PC-3 (cell line): ENCODE measurements around the gene SPEM1.

Experiments
- EZH2 ChIP-seq: fragments of 300-600 bp; sonication (generic); IDR thresholded peaks from one replicate; pipeline ENCODE4 v1.6.1; 2017; ENCODE audit warnings: antibody characterized with exemption, mild to moderate bottlenecking, low read length; ENCODE audit not compliant: unreplicated experiment
- TF ChIP-seq, protein P1 (sequence below): fragments of 300-600 bp; sonication (generic); conservative IDR thresholded peaks from 2 replicates; pipeline ENCODE4 v1.5.1; 2017; ENCODE audit warnings: antibody characterized with exemption, low read depth, mild to moderate bottlenecking, low read length

DNA sequence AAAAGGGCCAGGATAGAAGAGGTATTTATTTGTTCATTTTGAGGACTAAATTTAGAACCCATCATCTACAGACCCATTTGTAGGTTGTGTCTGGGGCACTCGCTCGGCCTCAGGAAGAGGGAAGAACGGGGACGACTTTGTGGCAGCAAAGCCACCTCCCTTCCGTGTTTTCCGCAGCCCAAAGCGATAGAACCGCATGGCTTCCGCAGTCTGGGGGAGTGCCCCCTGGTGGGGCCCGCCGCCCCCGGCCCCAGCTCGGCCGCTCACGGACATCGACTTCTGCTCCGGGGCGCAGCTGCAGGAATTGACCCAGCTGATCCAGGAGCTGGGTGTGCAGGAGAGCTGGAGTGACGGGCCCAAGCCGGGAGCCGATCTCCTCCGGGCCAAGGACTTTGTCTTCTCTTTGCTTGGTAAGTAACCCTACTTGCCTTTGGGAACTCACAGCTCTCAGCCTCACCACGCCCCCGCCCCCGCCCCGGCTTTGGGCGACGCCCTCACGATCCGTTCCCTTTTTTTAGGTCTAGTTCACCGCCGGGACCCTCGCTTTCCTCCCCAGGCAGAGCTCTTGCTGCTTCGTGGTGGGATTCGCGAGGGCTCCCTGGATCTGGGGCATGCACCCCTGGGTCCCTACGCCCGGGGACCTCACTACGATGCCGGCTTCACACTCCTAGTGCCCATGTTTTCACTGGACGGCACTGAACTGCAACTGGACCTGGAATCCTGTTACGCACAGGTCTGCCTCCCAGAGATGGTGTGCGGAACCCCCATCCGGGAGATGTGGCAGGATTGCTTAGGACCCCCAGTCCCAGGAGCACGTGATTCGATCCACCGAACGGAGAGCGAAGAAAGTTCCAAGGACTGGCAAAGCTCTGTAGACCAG is 15.8 kb downstream of the SPEM1 start:
- TF ChIP-seq, protein P1, sequence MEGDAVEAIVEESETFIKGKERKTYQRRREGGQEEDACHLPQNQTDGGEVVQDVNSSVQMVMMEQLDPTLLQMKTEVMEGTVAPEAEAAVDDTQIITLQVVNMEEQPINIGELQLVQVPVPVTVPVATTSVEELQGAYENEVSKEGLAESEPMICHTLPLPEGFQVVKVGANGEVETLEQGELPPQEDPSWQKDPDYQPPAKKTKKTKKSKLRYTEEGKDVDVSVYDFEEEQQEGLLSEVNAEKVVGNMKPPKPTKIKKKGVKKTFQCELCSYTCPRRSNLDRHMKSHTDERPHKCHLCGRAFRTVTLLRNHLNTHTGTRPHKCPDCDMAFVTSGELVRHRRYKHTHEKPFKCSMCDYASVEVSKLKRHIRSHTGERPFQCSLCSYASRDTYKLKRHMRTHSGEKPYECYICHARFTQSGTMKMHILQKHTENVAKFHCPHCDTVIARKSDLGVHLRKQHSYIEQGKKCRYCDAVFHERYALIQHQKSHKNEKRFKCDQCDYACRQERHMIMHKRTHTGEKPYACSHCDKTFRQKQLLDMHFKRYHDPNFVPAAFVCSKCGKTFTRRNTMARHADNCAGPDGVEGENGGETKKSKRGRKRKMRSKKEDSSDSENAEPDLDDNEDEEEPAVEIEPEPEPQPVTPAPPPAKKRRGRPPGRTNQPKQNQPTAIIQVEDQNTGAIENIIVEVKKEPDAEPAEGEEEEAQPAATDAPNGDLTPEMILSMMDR = peak; percentile 32; the same call in 1 of the 2 replicates
- no peak for TF ChIP-seq EZH2
